Common myeloid progenitor, CD34-positive (primary cell): Measurements from ENCODE around the gene SLC6A13.

Experiments used
- CTCF ChIA-PET: fragments of 350-600 bp; sonication (Branson Sonifier 250); formaldehyde crosslinking; loops from one replicate; lab custom pipeline; 2021; ENCODE audit warnings: antibody characterized with exemption; lab: Charles Lee
- POLR2A ChIA-PET: fragments of 350-600 bp; sonication (Branson Sonifier 250); formaldehyde crosslinking; loops from one replicate; lab custom pipeline; 2021; ENCODE audit warnings: antibody characterized with exemption; lab: Charles Lee
- DNase-seq, 3 donors: peaks; one replicate each; pipeline versions ENCODE4 v3.0.0 to v3.0.0-alpha.2; 2013
- H3K27ac ChIP-seq, 2 experiments: 1 replicate in 1 of 2; 2 replicates in 1 of 2; pipeline ENCODE4 v1.7.0; 2013; ENCODE audit warnings: inconsistent platforms in 2 of 2, low read length in 2 of 2, mild to moderate bottlenecking in 2 of 2, low read depth in 1 of 2, moderate library complexity in 1 of 2; ENCODE audit not compliant: severe bottlenecking in 2 of 2, insufficient read depth in 1 of 2, poor library complexity in 1 of 2
- H3K27me3 ChIP-seq, 5 experiments: replicated peaks in 2 of 5; 1 replicate in 3 of 5; 2 replicates in 2 of 5; pipeline versions ENCODE4 v1.6.1 to v1.7.0; 2013; ENCODE audit warnings: low read length in 4 of 5, mild to moderate bottlenecking in 2 of 5, moderate library complexity in 2 of 5, inconsistent platforms in 1 of 5; ENCODE audit not compliant: insufficient read depth in 5 of 5, control insufficient read depth in 4 of 5
- H3K36me3 ChIP-seq, 4 experiments: 1 replicate in 2 of 4; 2 replicates in 2 of 4; pipeline versions ENCODE4 v1.6.1 to v1.7.0; 2013; ENCODE audit warnings: low read length in 3 of 4, control low read depth in 1 of 4, mild to moderate bottlenecking in 1 of 4; ENCODE audit not compliant: control insufficient read depth in 4 of 4, insufficient read depth in 4 of 4
- H3K4me1 ChIP-seq, 4 experiments: 1 replicate in 3 of 4; 2 replicates in 1 of 4; pipeline versions ENCODE4 v1.6.1 to v1.7.1; 2013; ENCODE audit warnings: low read length in 3 of 4, mild to moderate bottlenecking in 3 of 4, control low read depth in 1 of 4, inconsistent platforms in 1 of 4, moderate library complexity in 1 of 4; ENCODE audit not compliant: control insufficient read depth in 4 of 4, insufficient read depth in 4 of 4; ENCODE audit errors: control extremely low read depth in 1 of 4
- H3K4me3 ChIP-seq, 7 experiments: 1 replicate in 4 of 7; 2 replicates in 3 of 7; pipeline versions ENCODE4 v1.5.1 to v1.7.0; 2013; ENCODE audit warnings: mild to moderate bottlenecking in 7 of 7, low read length in 6 of 7, moderate library complexity in 6 of 7, inconsistent platforms in 2 of 7, low read depth in 2 of 7, control low read depth in 1 of 7; ENCODE audit not compliant: insufficient read depth in 4 of 7, control insufficient read depth in 1 of 7; ENCODE audit errors: extremely low read depth in 1 of 7
- H3K9me3 ChIP-seq, 5 experiments: 1 replicate in 4 of 5; 2 replicates in 1 of 5; pipeline versions ENCODE4 v1.6.1 to v1.7.1; 2013; ENCODE audit warnings: low read length in 4 of 5, mild to moderate bottlenecking in 2 of 5, inconsistent platforms in 1 of 5, low read depth in 1 of 5, moderate library complexity in 1 of 5; ENCODE audit not compliant: control insufficient read depth in 4 of 5, insufficient read depth in 2 of 5; ENCODE audit errors: control extremely low read depth in 1 of 5
- WGBS: methylation state at CpG from one replicate; pipeline ENCODE4 v1.1.5; 2013; ENCODE audit not compliant: insufficient coverage; 5-methylcytosine and 5-hydroxymethylcytosine counted together

SLC6A13 gene

GRCh38 chr12:224330-224729 lies 38.3 kb downstream of the SLC6A13 start:
- H3K27me3 ChIP-seq = peaks cover 0 to 7% (median 0%) of the 10 kb centered on the region in 5 experiments
- no peak overlapping the region for H3K4me3 ChIP-seq
- H3K9me3 ChIP-seq = no peaks in the 10 kb centered on the region
- ChIA-PET POLR2A (no interaction called here), CTCF (interaction anchor here (0.8 to 1.5 kb wide), 2 partner anchors 31 to 34 kb away, joined by 3 read pairs; no protein-coding TSS in a partner anchor)
- H3K4me1 ChIP-seq = peaks cover 0 to 6% (median 2%) of the 10 kb centered on the region in 4 experiments
- no peak for DNase-seq
- H3K36me3 ChIP-seq = no peaks in the 10 kb centered on the region
- no peak overlapping the region for H3K27ac ChIP-seq
- 95% methylated on average over 8 of the region's 9 CpGs for WGBS

GRCh38 chr12:223841-224240 lies 38.8 kb downstream of the SLC6A13 start:
- Histone ChIP-seq H3K4me3 (no peak overlapping the region), H3K9me3 (no peaks in the 10 kb centered on the region), H3K27me3 (peaks cover 0 to 7% (median 0%) of the 10 kb centered on the region in 5 experiments), H3K27ac (no peak overlapping the region), H3K36me3 (no peaks in the 10 kb centered on the region), H3K4me1 (peaks cover 0 to 7% (median 2%) of the 10 kb centered on the region in 4 experiments)
- 92% methylated on average over 10 of the region's 11 CpGs for WGBS
- ChIA-PET POLR2A (no interaction called here), CTCF (interaction anchor here (1.0 to 1.5 kb wide), 3 partner anchors 9 to 33 kb away, joined by 3 to 6 read pairs (median 3); no protein-coding TSS in a partner anchor)
- no peak for DNase-seq

GRCh38 chr12:221736-222135 lies 40.9 kb downstream of the SLC6A13 start:
- no peak for DNase-seq
- Histone ChIP-seq H3K9me3 (no peaks in the 10 kb centered on the region), H3K4me1 (peaks cover 0 to 7% (median 2%) of the 10 kb centered on the region in 4 experiments), H3K4me3 (no peak overlapping the region), H3K27ac (no peak overlapping the region), H3K27me3 (no peaks in the 10 kb centered on the region), H3K36me3 (no peaks in the 10 kb centered on the region)
- ChIA-PET CTCF (interaction anchor here (1.3 to 4.8 kb wide), 4 partner anchors 10 to 71 kb away, joined by 3 to 31 read pairs (median 16); partner anchors contain the start of gene SLC6A12), POLR2A (no interaction called here)
- 84% methylated on average over 4 of the region's 6 CpGs for WGBS

- DNase-seq = no peak
- WGBS = 96% methylated on average over 17 of the region's 19 CpGs
- Histone ChIP-seq H3K9me3 (no peaks in the 10 kb centered on the region), H3K27ac (no peak overlapping the region), H3K27me3 (no peaks in the 10 kb centered on the region), H3K36me3 (no peaks in the 10 kb centered on the region), H3K4me3 (no peak overlapping the region), H3K4me1 (peaks cover 0 to 7% (median 2%) of the 10 kb centered on the region in 4 experiments)
- CTCF ChIA-PET = interaction anchor here (0.5 to 4.8 kb wide), 11 partner anchors 9 to 111 kb away, joined by 3 to 31 read pairs (median 4); partner anchors contain the start of gene SLC6A12
- POLR2A ChIA-PET = no interaction called here
Observed at GRCh38 chr12:220946-221550, 41.6 kb downstream of the SLC6A13 start.

GRCh38 chr12:220491-220890 lies 42.1 kb downstream of the SLC6A13 start:
- DNase-seq = no peak
- no peaks in the 10 kb centered on the region for H3K27me3 ChIP-seq
- no peaks in the 10 kb centered on the region for H3K36me3 ChIP-seq
- ChIA-PET CTCF (interaction anchor here (0.5 to 4.8 kb wide), 20 partner anchors 7 to 141 kb away, joined by 3 to 31 read pairs (median 5); partner anchors contain the start of genes SLC6A12 and SLC6A13), POLR2A (no interaction called here)
- H3K27ac ChIP-seq = no peak overlapping the region
- no peaks in the 10 kb centered on the region for H3K9me3 ChIP-seq
- H3K4me1 ChIP-seq = peaks cover 0 to 7% (median 2%) of the 10 kb centered on the region in 4 experiments
- peak overlapping the region in 1 of 7 experiments; percentile 44 for H3K4me3 ChIP-seq
- WGBS = 92% methylated on average over 2 of the region's 6 CpGs

- peaks cover 0 to 7% (median 2%) of the 10 kb centered on the region in 4 experiments for H3K4me1 ChIP-seq
- CTCF ChIA-PET = interaction anchor here (0.6 to 4.8 kb wide), 23 partner anchors 8 to 166 kb away, joined by 3 to 31 read pairs (median 4); partner anchors contain the start of genes SLC6A12 and SLC6A13
- peak overlapping the region in 4 of 7 experiments; percentile 3 to 44 (median 23) for H3K4me3 ChIP-seq
- WGBS = 5% methylated on average over 9 of the region's 17 CpGs
- no peak overlapping the region for H3K27ac ChIP-seq
- POLR2A ChIA-PET = interaction anchor here (1.2 kb wide), 1 partner anchor 48 kb away, joined by 3 read pairs; no protein-coding TSS in a partner anchor
- H3K27me3 ChIP-seq = no peaks in the 10 kb centered on the region
- H3K9me3 ChIP-seq = no peaks in the 10 kb centered on the region
- H3K36me3 ChIP-seq = no peaks in the 10 kb centered on the region
- peak; percentile 85 to 91 (median 91) for DNase-seq
Observed at GRCh38 chr12:219891-220352, 42.7 kb downstream of the SLC6A13 start.
